Endothelial cell of umbilical vein (primary cell): ENCODE data around the gene SPHK2. TPM values are rescaled to one million over a fixed set of nuclear protein-coding genes. Genes with fewer than 3 reads are reported as not detected.

Experiments used
- BruUV-seq: library from RNA; stranded (reverse); fragments of 400-500 nt; replicated peaks from 2 replicates; lab custom pipeline; 2021; lab: Mats Ljungman, UMichigan
- CTCF ChIA-PET: fragments of 300-600, 350-600 bp; sonication (Branson Sonifier 250); formaldehyde crosslinking; loops from one replicate; lab custom pipeline; 2021; ENCODE audit warnings: antibody characterized with exemption, inconsistent platforms; lab: Charles Lee
- POLR2A ChIA-PET: fragments of 300-600, 350-600 bp; sonication (Branson Sonifier 250); formaldehyde crosslinking; loops from one replicate; lab custom pipeline; 2021; ENCODE audit warnings: antibody characterized with exemption, inconsistent platforms; lab: Charles Lee
- DNase-seq: peaks from one replicate; pipeline ENCODE4 v3.0.0-alpha.2; 2011; ENCODE audit warnings: low read depth, low spot score
- FAIRE-seq: peaks from 2 replicates; lab custom pipeline; 2011; peaks lifted over from hg19 to GRCh38; lab: Jason Lieb, UNC
- H2AFZ ChIP-seq: 2 replicates; pipeline ENCODE4 v1.6.0; 2012; ENCODE audit warnings: low read depth, low read length, control low read depth, inconsistent platforms
- H3K27ac ChIP-seq: 2 replicates; pipeline ENCODE4 v1.5.1; 2011; ENCODE audit warnings: low read depth, mild to moderate bottlenecking, control low read depth, low read length, moderate library complexity; ENCODE audit not compliant: insufficient read depth
- H3K27me3 ChIP-seq, 2 experiments: 2 replicates each; pipeline versions ENCODE4 v1.6.0 to v1.6.1; 2011; ENCODE audit warnings: low read length in 2 of 2, mixed read lengths in 1 of 2; ENCODE audit not compliant: control insufficient read depth in 2 of 2, insufficient read depth in 2 of 2
- H3K36me3 ChIP-seq, 2 experiments: 2 replicates in 1 of 2; 3 replicates in 1 of 2; pipeline ENCODE4 v1.5.1; 2011; ENCODE audit warnings: low read length in 2 of 2, mild to moderate bottlenecking in 1 of 2, moderate library complexity in 1 of 2; ENCODE audit not compliant: control insufficient read depth in 2 of 2, insufficient read depth in 2 of 2; ENCODE audit errors: extremely low read depth in 1 of 2
- H3K4me1 ChIP-seq: 3 replicates; pipeline ENCODE4 v1.5.1; 2011; ENCODE audit warnings: mild to moderate bottlenecking, low read length; ENCODE audit not compliant: control insufficient read depth, insufficient read depth; ENCODE audit errors: extremely low read depth
- H3K4me2 ChIP-seq: 2 replicates; pipeline ENCODE4 v1.6.1; 2011; ENCODE audit warnings: low read length, control low read depth, mixed read lengths; ENCODE audit not compliant: insufficient read depth
- H3K4me3 ChIP-seq, 3 experiments: fragments of 200-600 bp in 1 of 3; sonication (generic), shearing (Covaris generic) in 1 of 3; replicated peaks in 1 of 3; 2 replicates each; pipeline ENCODE4 v1.5.1; 2011 to 2016; ENCODE audit warnings: control low read depth in 3 of 3, low read length in 3 of 3, mild to moderate bottlenecking in 2 of 3, inconsistent platforms in 1 of 3, low read depth in 1 of 3, moderate library complexity in 1 of 3; ENCODE audit not compliant: insufficient read depth in 1 of 3
- H3K79me2 ChIP-seq: 2 replicates; pipeline ENCODE4 v1.6.0; 2012; ENCODE audit warnings: low read length, inconsistent platforms; ENCODE audit not compliant: control insufficient read depth, insufficient read depth
- H3K9ac ChIP-seq: replicated peaks from 2 replicates; pipeline ENCODE3; 2011; ENCODE audit warnings: low read length, control low read depth; ENCODE audit not compliant: insufficient read depth; ENCODE audit errors: extremely low read depth
- H3K9me1 ChIP-seq: replicated peaks from 3 replicates; pipeline ENCODE4 v1.6.0; 2011; ENCODE audit warnings: mild to moderate bottlenecking, low read length; ENCODE audit not compliant: control insufficient read depth, insufficient read depth; ENCODE audit errors: extremely low read depth
- H3K9me3 ChIP-seq: replicated peaks from 2 replicates; pipeline ENCODE4 v1.5.1; 2012; ENCODE audit warnings: low read length, inconsistent platforms; ENCODE audit not compliant: control insufficient read depth, insufficient read depth
- H4K20me1 ChIP-seq: replicated peaks from 2 replicates; pipeline ENCODE3; 2011; ENCODE audit warnings: mild to moderate bottlenecking, low read length; ENCODE audit not compliant: control insufficient read depth, insufficient read depth; ENCODE audit errors: extremely low read depth
- CTCF ChIP-seq, 2 donors: IDR thresholded peaks; 1 replicate in 1 of 2; 2 replicates in 1 of 2; pipeline ENCODE4 v1.5.1; 2011; ENCODE audit warnings: low read length in 2 of 2, mild to moderate bottlenecking in 2 of 2, moderate library complexity in 2 of 2, control low read depth in 1 of 2, inconsistent platforms in 1 of 2, low read depth in 1 of 2; ENCODE audit not compliant: insufficient read depth in 1 of 2; ENCODE audit errors: extremely low read depth in 1 of 2
- EZH2 ChIP-seq: IDR thresholded peaks from 2 replicates; pipeline ENCODE4 v1.6.1; 2012; ENCODE audit warnings: borderline replicate concordance, low read depth, mild to moderate bottlenecking, moderate library complexity, low read length, inconsistent platforms; ENCODE audit not compliant: severe bottlenecking
- FOS ChIP-seq: IDR thresholded peaks from 2 replicates; pipeline ENCODE4 v1.6.1; 2011; ENCODE audit warnings: mild to moderate bottlenecking, low read length, moderate library complexity, borderline replicate concordance; ENCODE audit not compliant: insufficient read depth
- GATA2 ChIP-seq: IDR thresholded peaks from 2 replicates; pipeline ENCODE4 v1.7.0; 2011; ENCODE audit warnings: low read depth, mild to moderate bottlenecking, moderate library complexity, mixed read lengths, low read length; ENCODE audit not compliant: insufficient read length, insufficient read depth
- JUN ChIP-seq: IDR thresholded peaks from 2 replicates; pipeline ENCODE4 v1.6.1; 2011; ENCODE audit warnings: borderline replicate concordance, low read depth; ENCODE audit not compliant: insufficient read length, insufficient read depth
- MAX ChIP-seq: IDR thresholded peaks from 2 replicates; pipeline ENCODE4 v1.6.1; 2011; ENCODE audit not compliant: insufficient read depth, insufficient read length
- MYC ChIP-seq: IDR thresholded peaks from one replicate; pipeline ENCODE4 v1.6.1; 2011; ENCODE audit warnings: mild to moderate bottlenecking, low read depth, low read length
- POLR2A ChIP-seq: IDR thresholded peaks from 2 replicates; pipeline ENCODE4 v1.6.1; 2012; ENCODE audit warnings: low read depth, mild to moderate bottlenecking, control low read depth, low read length
- POLR2AphosphoS5 ChIP-seq: IDR thresholded peaks from 2 replicates; pipeline ENCODE4 v1.6.1; 2012; ENCODE audit warnings: low read depth, mild to moderate bottlenecking, control low read depth, low read length, moderate library complexity; ENCODE audit not compliant: insufficient read depth
- dilution Hi-C: fragments of 300-500 bp; cut with MboI; formaldehyde crosslinking; loops from one replicate; pipeline ENCODE4 v1.15.0; 2019; ENCODE audit warnings: low sequenced_read_pairs; ENCODE audit not compliant: extremely low pct_ligation_motif_present
- intact Hi-C: fragments of 100-400 bp; cut with micrococcal nuclease; formaldehyde crosslinking; loops from one replicate; pipeline ENCODE4 v1.10.0; 2022
- polyA plus RNA-seq, 4 experiments: library from polyadenylated mRNA; depleted of rRNA in 3 of 4; stranded (reverse) in 3 of 4; unstranded in 1 of 4; fragments of >200 nt; gene quantifications; 2 replicates each; pipeline versions ENCODE4 v1.2.1 to v1.2.3, GENCODE V29; 2011 to 2012; ENCODE audit warnings: missing spikeins in 1 of 4
- total RNA-seq: library from RNA; stranded (reverse); gene quantifications from 2 replicates; pipeline ENCODE4 v1.2.3, GENCODE V29; 2021

SPHK2 gene
- total and polyA plus RNA-seq, 2 donors (not counting 3 experiments of a cell fraction or from before 2014, with no cell fraction given), result 20.2 to 31.1 TPM

GRCh38 chr19:48665786-48666185 is 46.5 kb downstream of the SPHK2 start:
- no peaks in the 10 kb centered on the region for H3K9me3 ChIP-seq
- no peak overlapping the region for H3K4me2 ChIP-seq
- TF ChIP-seq CTCF (IDR thresholded peaks at IDR 0.05; ENCODE audit: extremely low read depth in 1 of 2, insufficient read depth in 1 of 2, low read depth in 1 of 2, low read length in 2 of 2) (no peak), POLR2A (no peak), GATA2 (no peak), MYC (no peak), FOS (no peak), EZH2 (no peak), MAX (no peak), JUN (no peak), POLR2AphosphoS5 (no peak)
- DNase-seq (no peak), FAIRE-seq (no peak)
- H2AFZ ChIP-seq, result no peak overlapping the region
- intact Hi-C loops, result no loop called here
- no peak overlapping the region for H3K4me3 ChIP-seq
- POLR2A ChIA-PET, result no interaction called here
- no peaks in the 10 kb centered on the region for H3K27me3 ChIP-seq
- H4K20me1 ChIP-seq, result no peaks in the 10 kb centered on the region
- no peak overlapping the region for H3K9ac ChIP-seq
- H3K9me1 ChIP-seq, result no peaks in the 10 kb centered on the region
- CTCF ChIA-PET, result interaction anchor here (0.9 to 1.9 kb wide), 3 partner anchors 9 to 35 kb away, joined by 3 to 6 read pairs (median 3); no protein-coding TSS in a partner anchor
- dilution Hi-C loops, result no loop called here
- no peaks in the 10 kb centered on the region for H3K36me3 ChIP-seq
- no TSS peak for BruUV-seq
- H3K79me2 ChIP-seq, result no peaks in the 10 kb centered on the region
- no peaks in the 10 kb centered on the region for H3K4me1 ChIP-seq
- H3K27ac ChIP-seq, result no peak overlapping the region
